A673 (cell line): ENCODE data around the gene MST1.

Experiments used
- CTCF ChIP-seq: fragments of 300-800, 200-600 bp; sonication (generic); conservative IDR thresholded peaks from 2 replicates; pipeline ENCODE4 v1.5.1; 2017; ENCODE audit warnings: low read depth, mild to moderate bottlenecking, antibody characterized with exemption, low read length, moderate library complexity, mixed read lengths
- EZH2 ChIP-seq: fragments of 200-600 bp; sonication (generic); IDR thresholded peaks from 2 replicates; pipeline ENCODE4 v1.6.1; 2017; ENCODE audit warnings: borderline replicate concordance, low read depth, mild to moderate bottlenecking, mixed read lengths, antibody characterized with exemption, low read length; ENCODE audit not compliant: poor library complexity, severe bottlenecking

GRCh38 chr3:49653621-49654020 lies 35.7 kb downstream of the MST1 start:
- TF ChIP-seq CTCF (no peak), EZH2 (no peak)
